CD4-positive, alpha-beta T cell treated with Interleukin-10 for 1 hour (primary cell): Measurements from ENCODE around the gene RUVBL2.
A peak's percentile ranks its signal among the peaks of the same experiment; 100 is the strongest.

Experiments
- DNase-seq: peaks from one replicate; pipeline ENCODE4 v3.0.0-alpha.2; 2020

The RUVBL2 gene

GRCh38 chr19:48964205-48965039 is 29.3 kb upstream of the RUVBL2 start:
- DNase-seq: no peak

GRCh38 chr19:48965040-48965805 is 28.5 kb upstream of the RUVBL2 start, which contains the start of gene FTL:
Gene FTL, plus strand, starts transcription at chr19:48965309. Its CDS starts 199 bp downstream, at chr19:48965508.
- DNase-seq: peak; percentile 93

DNA sequence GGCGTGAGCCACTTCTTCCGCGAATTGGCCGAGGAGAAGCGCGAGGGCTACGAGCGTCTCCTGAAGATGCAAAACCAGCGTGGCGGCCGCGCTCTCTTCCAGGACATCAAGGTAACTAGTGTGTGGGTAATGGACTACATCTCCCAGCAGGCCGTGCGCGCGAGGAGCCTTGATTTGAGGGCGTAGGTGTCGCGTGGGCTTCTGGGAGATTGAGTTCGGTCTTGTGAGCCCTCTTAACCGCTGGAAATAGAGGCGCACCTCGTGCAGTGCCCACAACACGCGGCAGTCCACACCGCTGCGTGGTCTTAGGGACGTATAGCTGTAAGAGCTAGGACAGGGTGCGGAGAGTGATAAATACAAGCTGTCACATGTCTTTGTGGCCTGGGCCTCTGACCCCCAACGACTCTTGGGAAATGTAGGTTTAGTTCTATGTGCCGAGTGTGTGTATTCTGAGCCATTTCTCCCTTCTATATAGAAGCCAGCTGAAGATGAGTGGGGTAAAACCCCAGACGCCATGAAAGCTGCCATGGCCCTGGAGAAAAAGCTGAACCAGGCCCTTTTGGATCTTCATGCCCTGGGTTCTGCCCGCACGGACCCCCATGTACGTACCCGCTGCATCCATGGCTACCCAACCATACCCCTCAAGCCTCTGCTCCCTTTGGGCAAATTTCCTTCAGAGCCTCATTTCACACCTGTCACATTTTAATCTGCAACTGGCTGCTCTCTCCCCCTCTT is 27.7 kb upstream of the RUVBL2 start:
- DNase-seq: peak; percentile 91

GRCh38 chr19:48966541-48967345 is 26.9 kb upstream of the RUVBL2 start:
- no peak for DNase-seq

- peak; percentile 37 for DNase-seq
Observed at GRCh38 chr19:48967346-48968178, 26.1 kb upstream of the RUVBL2 start.

DNA sequence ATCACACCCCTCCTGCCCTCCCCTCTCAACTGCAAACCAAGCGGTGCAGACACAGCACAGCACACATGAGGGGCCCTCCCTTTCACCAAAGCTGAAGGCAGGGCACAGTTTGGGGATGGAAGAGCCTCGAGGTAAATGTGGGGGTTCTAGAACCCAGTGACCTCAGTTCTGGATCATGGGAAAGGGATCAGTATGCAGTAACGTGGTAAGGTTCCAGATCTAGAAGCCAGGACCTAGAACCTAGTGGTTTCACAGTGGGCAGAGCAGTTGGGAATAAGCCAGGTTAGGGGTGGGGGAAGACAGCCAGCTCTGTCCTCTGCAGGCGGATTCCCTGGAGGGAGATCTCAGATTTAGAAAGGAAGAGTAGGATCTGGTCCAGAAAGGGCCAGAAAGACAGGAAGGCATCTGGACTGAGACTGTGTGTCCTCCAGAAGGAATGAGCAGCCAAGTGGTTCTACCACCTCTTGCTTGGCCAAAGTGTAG is 25.5 kb upstream of the RUVBL2 start:
- DNase-seq: no peak

- no peak for DNase-seq
Observed at GRCh38 chr19:48968813-48969218, 24.9 kb upstream of the RUVBL2 start.

DNA sequence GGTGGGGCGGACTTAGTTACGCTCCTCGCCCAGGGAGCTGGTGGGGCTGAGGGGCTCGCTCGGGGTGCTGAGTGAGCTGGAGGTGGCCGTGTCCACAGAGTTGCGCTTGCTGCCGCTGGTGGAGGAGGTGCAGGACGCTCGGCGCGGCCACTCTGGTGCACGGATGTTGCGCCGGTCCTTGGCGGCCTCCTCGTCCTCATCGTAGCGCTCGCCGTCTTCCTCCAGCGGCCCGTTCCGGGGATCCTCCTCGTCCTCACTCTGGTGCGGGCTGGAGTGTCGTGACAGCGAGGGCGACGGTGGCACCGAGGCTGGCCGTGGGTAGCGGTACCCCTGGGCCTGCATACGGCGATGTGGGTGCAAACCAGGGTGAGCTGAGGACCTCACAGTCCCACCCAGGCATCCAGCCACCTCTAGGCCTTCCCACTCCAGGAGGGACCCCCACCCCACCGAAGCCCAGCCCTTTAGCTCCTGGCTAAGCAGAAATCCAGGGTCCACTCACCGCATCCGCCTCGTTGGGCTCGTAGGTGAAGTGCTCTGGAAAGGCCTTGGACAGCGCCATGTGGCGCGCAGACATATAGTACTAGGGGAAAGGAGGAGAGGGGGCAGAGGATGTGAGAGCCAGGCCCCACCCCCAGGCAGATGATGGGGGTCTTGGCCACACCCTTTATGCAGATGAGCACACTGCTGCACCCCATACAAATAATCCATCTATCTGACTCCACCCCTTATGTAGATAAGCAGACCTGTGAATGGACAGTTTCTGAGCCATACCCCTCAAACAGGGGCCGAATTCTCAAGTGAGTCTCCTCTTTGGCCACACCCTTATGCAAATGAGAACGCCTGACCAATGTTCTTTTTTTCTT is 24.2 kb upstream of the RUVBL2 start:
- no peak for DNase-seq

- DNase-seq: no peak
Observed at GRCh38 chr19:48970139-48970766, 23.4 kb upstream of the RUVBL2 start.

DNA sequence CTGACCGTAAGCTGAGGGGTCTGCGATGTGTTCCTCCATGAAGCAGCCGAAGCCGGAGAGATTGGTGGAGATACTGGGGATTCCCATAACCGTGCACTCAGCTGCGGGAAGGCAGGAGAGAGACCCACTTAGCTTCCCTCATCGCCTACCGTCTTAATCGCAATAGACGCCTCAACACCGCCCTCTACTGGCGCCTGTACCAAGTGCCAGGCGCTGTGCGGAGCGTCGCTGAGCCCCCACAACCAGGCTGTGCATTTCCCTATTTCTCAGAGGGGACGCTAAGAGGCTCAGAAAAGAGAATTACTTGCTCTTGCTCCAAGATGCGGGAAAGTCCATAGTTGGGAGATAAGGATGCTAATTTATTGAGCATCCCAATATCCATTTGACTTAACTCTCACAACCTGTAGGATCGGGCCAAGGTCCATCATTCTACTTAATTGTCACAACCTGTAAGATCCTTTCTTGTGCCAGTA is 22.7 kb upstream of the RUVBL2 start:
- peak; percentile 83 for DNase-seq

GRCh38 chr19:48975947-48976847 is 17.5 kb upstream of the RUVBL2 start:
- DNase-seq: peak; percentile 58

DNA sequence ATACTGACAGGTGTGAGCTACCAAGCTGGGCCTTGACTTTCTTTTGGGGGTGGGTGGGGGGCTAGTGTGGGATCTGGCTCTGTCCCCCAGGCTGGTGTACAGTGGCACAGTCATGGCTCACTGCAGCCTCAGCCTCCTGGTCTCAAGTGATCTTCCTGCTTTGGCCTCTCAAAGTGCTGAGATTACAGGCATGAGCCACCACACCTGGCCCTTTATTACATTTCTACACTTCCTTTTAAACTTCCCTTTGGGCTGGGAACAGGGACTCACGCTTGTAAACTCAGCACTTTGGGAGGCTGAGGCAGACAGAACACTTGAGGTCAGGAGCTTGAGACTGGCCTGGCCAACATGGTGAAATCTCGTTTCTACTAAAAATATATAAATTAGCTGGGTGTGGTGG is 16.6 kb upstream of the RUVBL2 start:
- DNase-seq: no peak

DNA sequence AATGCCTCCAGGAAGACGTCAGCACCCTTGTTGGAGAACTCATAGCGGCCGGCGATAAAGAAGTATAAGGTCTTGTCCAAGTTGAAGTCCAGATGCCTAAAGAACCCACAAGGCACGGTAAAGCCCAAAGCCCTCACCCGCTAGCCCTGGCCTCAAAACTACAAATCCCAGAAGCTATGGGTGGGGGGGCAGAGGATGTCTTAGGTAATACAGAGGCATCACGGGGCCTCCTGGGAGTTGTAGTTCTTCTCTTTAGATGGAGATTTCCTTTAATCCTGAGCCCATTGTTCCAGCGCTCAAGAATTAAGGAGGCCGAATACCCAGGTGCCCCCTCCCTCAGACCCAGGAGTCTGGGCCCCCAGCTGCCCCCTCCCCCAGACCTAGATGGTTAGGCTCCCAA is 11.4 kb upstream of the RUVBL2 start:
- DNase-seq: no peak

DNA sequence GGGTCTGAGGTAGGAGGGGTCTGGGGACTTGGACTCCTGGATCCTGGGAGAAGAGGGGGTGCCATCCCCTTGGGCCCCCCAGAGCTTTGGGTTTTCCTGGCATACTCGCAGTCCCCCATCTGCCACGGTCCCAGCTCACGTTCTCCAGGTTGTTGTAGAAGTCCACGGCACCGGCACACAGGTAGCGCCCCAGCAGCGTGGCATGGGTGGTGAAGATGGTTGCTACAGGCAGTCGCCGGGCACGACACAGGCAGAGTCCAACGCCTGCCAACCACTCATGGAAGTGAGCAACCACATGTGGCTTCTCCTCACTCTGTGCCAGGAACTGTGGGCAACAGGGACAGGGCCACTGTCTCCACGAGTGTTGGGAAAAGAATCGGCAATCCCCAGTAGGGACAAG is 8.0 kb upstream of the RUVBL2 start:
- DNase-seq: no peak

DNA sequence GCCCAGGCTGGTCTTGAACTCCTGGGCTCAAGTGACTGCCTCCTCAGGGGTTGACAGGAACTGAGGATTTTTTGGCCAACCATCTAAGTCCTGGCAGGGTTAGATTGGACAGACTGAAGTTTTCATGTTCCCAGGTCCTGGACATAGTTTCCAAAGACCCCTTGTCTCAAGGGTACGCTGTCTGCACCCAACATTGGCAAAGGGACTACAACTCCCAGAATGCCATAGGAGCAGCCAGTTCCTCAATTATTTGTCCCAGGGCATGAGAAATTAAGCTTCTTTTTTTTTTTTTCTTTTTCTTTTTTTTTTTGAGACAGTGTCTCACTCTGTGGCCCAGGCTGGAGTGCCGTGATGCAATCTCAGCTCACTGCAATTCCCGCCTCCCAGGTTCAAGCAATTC is 7.5 kb upstream of the RUVBL2 start:
- DNase-seq: no peak

GRCh38 chr19:48987323-48987722 is 6.4 kb upstream of the RUVBL2 start:
- no peak for DNase-seq

- DNase-seq: no peak
Observed at GRCh38 chr19:48988286-48988685, 5.4 kb upstream of the RUVBL2 start.

DNA sequence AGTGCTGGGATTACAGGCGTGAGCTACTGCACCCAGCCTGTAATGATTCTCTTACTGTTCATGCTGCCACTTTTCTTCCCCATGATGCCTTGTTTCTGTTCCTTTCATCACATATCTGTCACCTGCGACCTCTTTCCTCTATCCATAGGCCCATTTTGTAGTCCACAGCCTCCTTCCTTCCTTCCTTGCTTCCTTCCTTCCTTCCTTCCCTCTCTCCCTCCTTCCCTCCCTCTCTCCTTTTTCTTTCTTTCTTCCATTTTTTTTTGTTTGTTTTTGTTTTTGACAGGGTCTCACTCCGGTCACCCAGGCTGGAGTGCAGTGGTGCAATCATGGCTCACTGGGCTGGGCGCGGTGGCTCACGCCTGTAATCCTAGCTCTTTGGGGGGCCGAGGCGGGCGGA is 4.8 kb upstream of the RUVBL2 start:
- no peak for DNase-seq
